A673 (cell line): ENCODE results near the gene ADAM8.

Experiments used
- CTCF ChIP-seq: fragments of 300-800, 200-600 bp; sonication (generic); conservative IDR thresholded peaks from 2 replicates; pipeline ENCODE4 v1.5.1; 2017; ENCODE audit warnings: low read depth, mild to moderate bottlenecking, antibody characterized with exemption, low read length, moderate library complexity, mixed read lengths
- EZH2 ChIP-seq: fragments of 200-600 bp; sonication (generic); IDR thresholded peaks from 2 replicates; pipeline ENCODE4 v1.6.1; 2017; ENCODE audit warnings: borderline replicate concordance, low read depth, mild to moderate bottlenecking, mixed read lengths, antibody characterized with exemption, low read length; ENCODE audit not compliant: poor library complexity, severe bottlenecking

DNA sequence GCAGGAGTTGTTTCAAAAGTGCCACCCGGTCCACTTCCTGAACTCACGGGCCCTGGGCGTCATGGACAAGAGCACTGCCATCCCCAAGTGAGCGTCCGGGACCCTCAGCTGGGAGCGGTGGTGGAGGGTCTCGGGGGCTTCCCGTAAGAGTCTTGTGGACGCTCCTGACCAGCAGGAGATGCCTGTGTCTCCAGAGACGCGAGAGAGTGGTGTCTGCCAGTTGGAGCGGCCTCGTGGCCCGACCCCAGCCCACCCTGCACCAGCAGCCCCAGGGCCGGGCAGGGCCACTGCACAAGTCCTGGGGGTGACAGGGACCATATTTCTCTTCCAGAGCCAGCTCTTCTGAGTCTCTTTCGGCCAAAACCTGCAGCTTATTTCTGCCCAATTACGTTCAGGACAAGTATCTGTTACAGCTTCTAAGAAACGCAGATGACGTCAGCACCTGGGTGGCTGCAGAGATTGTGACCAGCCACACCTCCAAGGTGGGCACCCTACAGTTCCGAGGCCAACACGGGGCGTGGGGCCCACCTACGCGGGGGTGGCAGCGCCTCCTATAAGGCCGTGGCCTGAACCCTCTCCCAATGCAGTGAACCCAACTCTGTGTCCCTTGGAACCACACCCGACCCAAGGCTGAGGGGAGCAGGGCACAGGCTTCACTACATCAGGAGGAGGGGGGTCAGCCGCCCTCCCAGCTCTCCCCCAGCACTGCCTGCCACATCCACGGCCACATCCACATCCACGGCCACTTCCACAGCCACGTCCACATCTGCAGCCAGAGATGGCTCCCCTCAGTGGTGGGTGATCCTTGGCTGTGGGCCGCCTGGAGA, 62.8 kb downstream of the ADAM8 start:
- TF ChIP-seq CTCF, result no peak
- TF ChIP-seq EZH2, result no peak
